IPS-20b (cell line): Measurements from ENCODE around the gene PAXX.
A peak's percentile ranks its signal among the peaks of the same experiment; 100 is the strongest.

Experiments
- H3K27ac ChIP-seq: one replicate; pipeline ENCODE4 v1.5.1; 2013; ENCODE audit warnings: low read length
- H3K27me3 ChIP-seq: 2 replicates; pipeline ENCODE4 v1.6.1; 2013; ENCODE audit warnings: mild to moderate bottlenecking, low read length, inconsistent platforms; ENCODE audit not compliant: insufficient read depth
- H3K36me3 ChIP-seq: 2 replicates; pipeline ENCODE4 v1.6.1; 2013; ENCODE audit warnings: low read depth, mild to moderate bottlenecking, inconsistent platforms, low read length, moderate library complexity; ENCODE audit not compliant: insufficient read depth
- H3K4me1 ChIP-seq: 2 replicates; pipeline ENCODE4 v1.6.1; 2013; ENCODE audit warnings: mild to moderate bottlenecking, control low read depth, inconsistent platforms, low read length, moderate library complexity; ENCODE audit not compliant: insufficient read depth
- H3K4me3 ChIP-seq: 2 replicates; pipeline ENCODE4 v1.5.1; 2013; ENCODE audit warnings: mild to moderate bottlenecking, low read length, inconsistent platforms
- H3K9ac ChIP-seq: 2 replicates; pipeline ENCODE4 v1.6.1; 2013; ENCODE audit warnings: low read depth, mild to moderate bottlenecking, inconsistent platforms, low read length, moderate library complexity
- H3K9me3 ChIP-seq: 2 replicates; pipeline ENCODE4 v1.6.1; 2013; ENCODE audit warnings: mild to moderate bottlenecking, low read depth, low read length, inconsistent platforms; ENCODE audit not compliant: insufficient read depth

PAXX gene

DNA sequence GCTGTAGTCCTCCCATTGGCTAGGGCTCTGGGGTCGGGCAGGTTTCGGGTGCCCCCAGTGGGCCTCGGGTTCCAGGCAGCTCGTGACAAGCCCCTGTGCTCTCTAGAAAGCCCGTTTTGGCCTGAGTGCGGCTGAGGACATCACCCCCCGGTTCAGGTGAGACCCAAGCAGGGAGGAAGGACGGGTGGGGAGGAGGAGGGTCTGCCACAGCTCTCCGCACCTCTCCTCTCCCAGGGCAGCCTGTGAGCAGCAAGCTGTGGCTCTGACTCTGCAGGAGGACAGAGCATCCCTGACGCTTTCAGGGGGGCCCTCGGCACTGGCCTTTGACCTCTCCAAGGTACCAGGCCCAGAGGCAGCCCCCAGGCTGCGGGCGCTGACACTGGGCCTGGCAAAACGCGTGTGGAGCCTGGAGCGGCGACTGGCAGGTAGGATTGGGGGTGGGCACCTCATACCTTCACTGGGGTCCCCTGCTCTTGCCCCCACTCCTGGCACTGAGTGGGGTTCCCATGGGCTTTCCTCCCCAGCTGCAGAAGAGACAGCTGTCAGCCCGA, 672 bp downstream of the PAXX start:
- no peaks in the 10 kb centered on the region; the same call in 1 of the 2 replicates for H3K4me1 ChIP-seq

DNA sequence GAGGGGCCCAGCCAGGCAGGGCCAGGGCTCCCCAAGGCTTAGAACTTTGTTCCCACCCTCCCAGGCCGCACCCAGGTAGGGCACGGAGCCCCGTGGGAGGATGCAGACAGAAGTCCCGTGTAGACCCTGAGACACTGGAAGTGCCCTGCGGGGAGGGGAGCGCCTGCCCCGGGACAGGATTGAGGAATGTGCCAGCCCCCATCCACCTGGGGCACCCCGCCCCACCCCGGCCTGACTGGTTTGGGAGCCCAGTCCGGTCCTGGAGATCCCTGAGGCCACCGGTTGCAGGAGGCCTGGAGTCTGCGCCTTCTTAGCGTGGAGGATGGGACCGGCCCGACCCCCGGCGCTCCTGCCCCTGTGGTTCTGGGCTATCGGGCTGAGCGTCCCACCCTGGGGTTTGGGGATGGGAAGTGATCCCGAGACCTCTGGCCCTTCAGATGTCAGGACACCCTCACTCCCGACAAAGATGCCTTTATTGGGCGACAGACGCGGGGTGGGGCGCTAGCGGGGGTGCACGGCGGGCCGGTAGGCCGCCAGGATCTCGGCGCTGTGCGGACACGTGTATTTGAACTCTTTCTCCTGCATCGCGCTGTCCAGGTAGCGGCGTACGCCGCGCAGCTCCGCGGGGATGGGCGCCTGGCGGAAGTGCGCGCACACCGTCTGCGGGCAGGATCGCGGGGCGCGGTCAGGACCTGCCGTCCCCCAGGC, 2.1 kb downstream of the PAXX start:
- Histone ChIP-seq H3K4me1 (no peaks in the 10 kb centered on the region; the same call in 1 of the 2 replicates), H3K9ac (no peak overlapping the region), H3K27me3 (peaks cover 16% of the 10 kb centered on the region), H3K9me3 (no peaks in the 10 kb centered on the region), H3K36me3 (peaks cover 5% of the 10 kb centered on the region; the same call in 1 of the 2 replicates), H3K4me3 (no peak overlapping the region), H3K27ac (no peak overlapping the region)

More for the DNA sequence above, 672 bp downstream of the PAXX start:
- H3K4me3 ChIP-seq = peak overlapping the region; percentile 88
- H3K9ac ChIP-seq = peak overlapping the region; percentile 83
- no peak overlapping the region for H3K27ac ChIP-seq
- peaks cover 5% of the 10 kb centered on the region; the same call in 1 of the 2 replicates for H3K36me3 ChIP-seq
- no peaks in the 10 kb centered on the region for H3K9me3 ChIP-seq
- peaks cover 16% of the 10 kb centered on the region for H3K27me3 ChIP-seq

DNA sequence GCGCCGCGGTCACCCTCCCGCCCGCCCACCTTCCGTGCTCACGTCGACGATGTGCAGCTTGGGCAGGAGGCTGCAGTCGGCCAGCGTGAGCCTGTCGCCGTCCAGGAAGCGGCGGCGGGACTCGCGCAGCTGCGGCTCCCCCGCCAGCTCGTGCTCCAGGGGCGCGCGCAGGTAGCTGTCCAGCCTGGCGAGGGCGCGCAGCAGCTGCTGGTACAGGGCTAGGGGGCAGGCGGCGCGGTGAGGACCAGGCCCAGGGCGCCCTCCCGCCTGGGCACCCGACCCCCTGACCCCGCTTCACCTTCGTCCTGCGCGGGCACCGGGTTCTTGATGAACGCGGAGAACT, 2.6 kb downstream of the PAXX start:
- no peak overlapping the region for H3K27ac ChIP-seq
- peaks cover 16% of the 10 kb centered on the region for H3K27me3 ChIP-seq
- H3K4me1 ChIP-seq = no peaks in the 10 kb centered on the region; the same call in 1 of the 2 replicates
- H3K4me3 ChIP-seq = no peak overlapping the region
- H3K9ac ChIP-seq = no peak overlapping the region
- H3K36me3 ChIP-seq = peaks cover 5% of the 10 kb centered on the region; the same call in 1 of the 2 replicates
- no peaks in the 10 kb centered on the region for H3K9me3 ChIP-seq

DNA sequence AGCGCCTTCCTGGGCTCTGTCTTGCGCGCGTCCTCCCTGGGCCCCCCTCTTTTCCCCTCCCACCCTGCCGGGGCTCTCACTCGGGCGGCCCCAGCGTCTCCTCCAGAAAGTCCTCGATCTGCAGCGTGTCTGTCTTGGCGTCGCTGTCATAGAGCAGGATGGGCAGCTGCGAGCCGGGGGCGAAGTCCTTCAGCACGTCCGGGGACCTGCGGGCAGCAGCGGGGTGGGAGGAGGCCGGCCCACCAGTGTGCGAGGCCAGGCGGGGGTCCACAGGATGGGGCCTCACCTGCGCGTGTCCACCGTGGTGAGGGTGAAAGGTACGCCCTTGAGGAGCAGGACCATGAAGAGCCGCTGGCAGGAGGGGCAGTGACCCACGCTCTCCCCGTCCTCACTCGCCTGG, 3.1 kb downstream of the PAXX start:
- Histone ChIP-seq H3K9me3 (no peaks in the 10 kb centered on the region), H3K27ac (no peak overlapping the region), H3K4me1 (no peaks in the 10 kb centered on the region; the same call in 1 of the 2 replicates), H3K4me3 (no peak overlapping the region), H3K27me3 (peaks cover 13% of the 10 kb centered on the region), H3K9ac (no peak overlapping the region), H3K36me3 (peaks cover 5% of the 10 kb centered on the region; the same call in 1 of the 2 replicates)

DNA sequence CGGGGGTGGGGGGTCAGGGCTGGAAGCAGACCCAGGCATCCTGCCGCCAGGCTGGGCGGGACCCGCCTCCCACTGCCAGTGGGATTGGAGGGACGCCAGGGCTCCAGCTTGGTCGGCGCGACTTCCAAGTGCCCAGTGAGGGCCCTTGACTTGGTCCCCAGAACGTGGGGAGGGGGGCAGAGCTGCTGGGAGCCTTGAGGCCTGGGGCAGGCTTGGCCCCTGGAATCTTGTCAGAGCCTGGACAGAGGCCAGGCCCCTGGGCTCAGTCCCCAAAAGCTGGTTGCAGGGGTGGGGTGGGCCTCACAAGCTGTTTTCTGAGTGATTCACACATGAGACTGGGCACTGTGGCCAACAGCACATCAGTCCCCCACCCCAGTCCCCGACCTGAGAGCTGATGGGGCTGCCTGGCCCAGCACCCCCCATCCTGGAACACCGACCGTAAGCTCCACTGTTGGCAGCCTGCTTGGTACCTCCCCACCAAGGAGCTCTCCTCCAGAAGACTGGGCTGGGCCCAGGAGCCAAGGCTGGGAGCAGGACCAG, 3.6 kb downstream of the PAXX start:
- Histone ChIP-seq H3K36me3 (peaks cover 5% of the 10 kb centered on the region; the same call in 1 of the 2 replicates), H3K27me3 (peaks cover 8% of the 10 kb centered on the region), H3K4me1 (no peaks in the 10 kb centered on the region; the same call in 1 of the 2 replicates), H3K9ac (no peak overlapping the region), H3K9me3 (no peaks in the 10 kb centered on the region), H3K27ac (no peak overlapping the region), H3K4me3 (no peak overlapping the region)

DNA sequence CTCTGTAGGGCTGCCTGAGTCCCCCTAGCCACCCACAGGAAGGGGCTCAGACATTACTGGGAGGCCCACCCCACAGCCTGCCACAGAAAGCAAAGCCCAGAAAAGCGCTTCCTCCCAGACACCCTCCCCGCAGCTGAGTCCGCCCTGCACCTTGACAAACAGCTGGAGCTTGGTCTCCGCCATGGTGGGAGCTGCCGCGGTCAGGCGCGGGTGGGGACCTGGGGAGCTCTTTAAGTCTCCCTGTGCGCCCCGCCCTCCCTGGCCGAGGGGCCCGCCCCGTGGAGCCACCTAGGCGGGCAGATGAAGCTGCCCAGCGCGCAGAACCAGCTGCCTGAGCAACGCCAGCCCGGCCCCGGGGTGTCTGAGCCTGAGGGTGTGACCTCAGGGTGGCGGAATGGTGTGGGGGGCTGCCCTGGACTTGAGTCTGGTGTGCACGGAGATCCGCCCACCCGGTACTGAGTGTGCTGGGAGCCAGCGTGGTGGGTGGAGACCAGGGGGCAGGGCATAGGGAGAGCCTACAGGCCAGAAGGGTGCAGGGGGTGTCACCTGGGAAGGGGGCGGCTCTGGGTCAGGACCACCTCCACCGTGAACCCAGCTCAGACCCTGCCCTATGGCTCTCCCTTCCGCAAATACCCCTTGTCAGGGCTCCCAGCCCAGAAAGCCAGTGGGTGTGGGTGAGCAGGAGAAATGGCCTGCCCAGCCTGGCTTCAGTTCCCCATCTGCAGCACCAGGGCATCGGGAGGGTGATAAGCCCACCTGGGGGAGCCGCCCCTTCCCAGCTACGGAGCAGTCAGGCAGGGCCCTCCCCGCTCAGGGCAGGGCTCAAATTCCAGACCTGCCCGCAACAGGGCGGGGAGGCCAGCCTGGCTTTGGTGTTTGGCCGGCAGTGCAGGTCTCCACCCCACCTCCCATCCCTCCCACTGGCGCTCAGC, 4.4 kb downstream of the PAXX start, which contains the start of gene CLIC3:
Gene CLIC3, minus strand, starts transcription at position 208 of the 932 bp plus-strand sequence. Its CDS starts 25 bp downstream, at position 183.
- peak within 1 kb of the TSS; percentile 61 for H3K4me3 ChIP-seq
- H3K4me1 ChIP-seq = no peaks in the 10 kb centered on the region; the same call in 1 of the 2 replicates
- no peaks in the 10 kb centered on the region for H3K9me3 ChIP-seq
- H3K27ac ChIP-seq = no peak within 1 kb of the TSS
- H3K27me3 ChIP-seq = peaks cover under 1% of the 10 kb centered on the region; the same call in 1 of the 2 replicates
- H3K9ac ChIP-seq = peak within 1 kb of the TSS; percentile 25; the same call in 1 of the 2 replicates
- peaks cover 5% of the 10 kb centered on the region; the same call in 1 of the 2 replicates for H3K36me3 ChIP-seq

DNA sequence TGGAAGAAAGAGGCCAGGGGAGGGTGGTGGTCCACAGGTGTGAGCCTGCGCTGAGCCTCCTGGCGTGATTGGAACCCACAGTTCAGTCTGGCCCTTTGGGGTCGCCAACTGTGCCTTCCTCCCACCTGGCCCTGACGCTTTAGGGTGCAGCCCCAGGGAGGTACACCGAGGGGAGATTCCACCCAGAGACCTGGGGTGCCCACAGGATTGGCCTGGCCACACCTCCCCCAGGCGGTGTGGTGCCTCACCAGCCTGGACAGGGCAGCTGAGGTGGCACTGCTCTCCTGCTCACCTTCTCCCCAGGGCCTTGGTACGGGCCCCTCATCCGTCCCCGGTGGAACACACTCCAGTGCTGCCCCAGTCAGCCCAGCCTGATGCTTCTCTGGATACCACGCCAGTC, 5.1 kb downstream of the PAXX start:
- Histone ChIP-seq H3K9me3 (no peaks in the 10 kb centered on the region), H3K27me3 (no peaks in the 10 kb centered on the region; the same call in 1 of the 2 replicates), H3K4me3 (peak overlapping the region; percentile 61; the same call in 1 of the 2 replicates), H3K4me1 (no peaks in the 10 kb centered on the region; the same call in 1 of the 2 replicates), H3K36me3 (peaks cover 5% of the 10 kb centered on the region; the same call in 1 of the 2 replicates), H3K9ac (no peak overlapping the region), H3K27ac (no peak overlapping the region)

DNA sequence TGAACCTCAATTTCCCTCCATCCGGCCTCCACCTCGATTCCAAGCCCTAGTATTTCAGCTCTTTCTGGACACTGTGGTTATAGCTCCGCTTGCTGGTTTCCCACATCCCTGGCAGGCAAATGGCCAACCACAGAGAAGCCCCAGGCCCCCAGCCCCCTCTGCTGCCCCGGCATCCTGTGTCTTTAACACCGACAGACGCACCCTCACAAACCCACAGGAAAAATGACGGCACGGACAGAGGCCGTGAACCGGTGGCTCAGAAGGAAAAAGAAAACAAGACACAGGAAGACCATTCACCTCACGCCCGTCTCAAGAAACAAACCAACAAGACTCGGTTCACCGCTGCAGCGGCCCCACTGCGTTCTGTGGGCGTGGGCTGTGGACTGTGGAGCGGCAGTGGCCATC, 5.6 kb downstream of the PAXX start:
- H3K9ac ChIP-seq = no peak overlapping the region
- H3K36me3 ChIP-seq = peaks cover 5% of the 10 kb centered on the region; the same call in 1 of the 2 replicates
- no peaks in the 10 kb centered on the region for H3K9me3 ChIP-seq
- no peaks in the 10 kb centered on the region; the same call in 1 of the 2 replicates for H3K27me3 ChIP-seq
- no peak overlapping the region for H3K4me3 ChIP-seq
- no peaks in the 10 kb centered on the region; the same call in 1 of the 2 replicates for H3K4me1 ChIP-seq
- no peak overlapping the region for H3K27ac ChIP-seq

DNA sequence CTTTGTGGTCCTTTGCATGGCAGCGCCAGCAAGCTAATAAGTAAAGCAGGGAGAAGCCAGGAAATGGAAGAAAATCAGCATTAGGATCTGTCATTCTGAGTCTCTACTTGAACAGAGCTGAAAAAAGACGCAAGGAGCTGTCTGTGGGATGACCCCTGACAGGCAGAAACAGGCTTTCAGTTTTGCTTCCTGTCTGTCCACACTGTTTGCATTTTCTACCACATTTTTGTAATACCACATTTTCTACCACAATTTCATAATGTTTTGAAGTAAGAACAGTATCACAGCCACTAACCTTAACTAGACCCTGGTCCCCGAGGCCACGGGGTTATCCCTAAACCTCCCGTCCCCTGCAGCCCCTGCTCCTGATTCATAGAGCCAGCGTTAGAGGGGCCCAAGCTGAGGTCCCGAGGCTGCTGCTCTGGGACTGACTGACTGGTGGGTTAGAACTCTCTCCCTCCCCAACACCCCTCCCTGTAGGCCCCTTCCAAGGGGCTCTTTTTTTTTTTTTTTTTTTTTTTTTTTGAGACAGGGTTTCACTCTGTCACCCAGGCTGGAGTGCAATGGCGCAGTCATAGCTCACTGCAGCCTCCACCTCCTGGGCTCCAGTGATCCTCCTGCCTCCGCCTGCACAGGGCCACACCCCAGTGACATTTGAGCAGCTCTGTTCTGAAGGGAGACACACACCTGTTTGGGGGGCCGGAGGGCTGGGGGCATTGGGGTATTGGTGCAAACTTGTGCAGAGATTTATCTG, 8.1 kb downstream of the PAXX start:
- H3K9me3 ChIP-seq = no peaks in the 10 kb centered on the region
- H3K27ac ChIP-seq = no peak overlapping the region
- no peaks in the 10 kb centered on the region; the same call in 1 of the 2 replicates for H3K27me3 ChIP-seq
- H3K36me3 ChIP-seq = no peaks in the 10 kb centered on the region
- no peak overlapping the region for H3K4me3 ChIP-seq
- no peaks in the 10 kb centered on the region; the same call in 1 of the 2 replicates for H3K4me1 ChIP-seq
- no peak overlapping the region for H3K9ac ChIP-seq

DNA sequence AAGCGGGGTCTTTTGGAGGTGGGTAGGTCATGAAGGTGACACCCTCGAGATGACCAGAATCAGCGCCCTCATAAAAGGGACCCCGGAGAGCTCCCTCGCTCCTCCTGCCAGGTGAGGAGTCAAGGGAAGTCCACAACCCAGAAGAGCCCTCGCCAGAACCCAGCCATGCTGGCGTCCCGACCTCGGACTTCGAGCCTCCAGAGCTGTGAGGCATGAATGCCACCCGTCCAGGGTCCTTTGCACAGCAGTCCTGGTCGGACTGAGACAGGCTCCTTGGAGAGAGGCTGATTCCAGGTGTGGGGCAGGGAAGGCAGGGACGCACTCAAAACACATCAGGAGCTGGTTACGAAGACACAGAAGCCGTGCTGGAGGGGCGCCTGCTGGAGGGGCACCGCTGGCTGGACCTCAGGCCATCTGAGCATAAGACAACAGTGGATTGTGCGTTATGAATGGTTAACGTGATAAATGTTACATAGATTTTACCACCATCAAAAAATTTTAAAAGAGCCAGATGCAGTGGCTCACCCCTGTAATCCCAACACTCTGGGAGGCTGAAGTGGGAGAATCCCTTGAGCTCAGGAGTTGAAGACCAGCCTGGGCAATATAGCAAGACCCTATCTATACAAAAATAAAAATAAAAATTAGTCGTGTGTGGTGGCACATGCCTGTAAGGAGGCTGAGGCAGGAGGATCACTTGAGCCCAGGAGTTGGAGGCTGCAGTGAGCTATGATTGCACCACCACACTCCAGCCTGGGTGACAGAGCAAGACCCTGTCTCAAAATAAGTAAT, 9.8 kb downstream of the PAXX start:
- Histone ChIP-seq H3K27ac (no peak overlapping the region), H3K4me3 (no peak overlapping the region), H3K36me3 (no peaks in the 10 kb centered on the region), H3K9ac (no peak overlapping the region), H3K9me3 (no peaks in the 10 kb centered on the region), H3K27me3 (no peaks in the 10 kb centered on the region; the same call in 1 of the 2 replicates), H3K4me1 (no peaks in the 10 kb centered on the region)
